A673 (cell line): ENCODE measurements around the gene DCK. TPM values are rescaled to one million over a fixed set of nuclear protein-coding genes. Genes with fewer than 3 reads are reported as not detected.

Source experiments
- BruUV-seq: library from RNA; stranded (reverse); fragments of 400-500 nt; replicated peaks from 2 replicates; lab custom pipeline; 2021; lab: Mats Ljungman, UMichigan
- CTCF ChIA-PET: fragments of 300-600 bp; sonication (Branson Sonifier 250); formaldehyde crosslinking; loops from one replicate; lab custom pipeline; 2022; ENCODE audit warnings: antibody characterized with exemption; lab: Charles Lee
- POLR2A ChIA-PET: fragments of 300-600 bp; sonication (Branson Sonifier 250); formaldehyde crosslinking; loops from one replicate; lab custom pipeline; 2022; ENCODE audit warnings: antibody characterized with exemption; ENCODE audit not compliant: low non-redundant PET; lab: Charles Lee
- DNase-seq: peaks from one replicate; pipeline ENCODE4 v3.0.0-alpha.2; 2015; ENCODE audit warnings: low spot score
- H3K27ac ChIP-seq: fragments of 200-600 bp; sonication (generic); 2 replicates; pipeline ENCODE4 v1.5.1; 2016; ENCODE audit warnings: mixed run types, low read depth, mild to moderate bottlenecking, mixed read lengths, antibody characterized with exemption, low read length; ENCODE audit not compliant: poor library complexity, severe bottlenecking
- H3K27me3 ChIP-seq: fragments of 200-600 bp; sonication (generic); replicated peaks from 2 replicates; pipeline ENCODE4 v1.6.1; 2017; ENCODE audit warnings: mixed run types, low read depth, mild to moderate bottlenecking, mixed read lengths, antibody characterized with exemption, low read length; ENCODE audit not compliant: insufficient read depth, poor library complexity
- H3K36me3 ChIP-seq: fragments of 200-600 bp; sonication (generic); 2 replicates; pipeline ENCODE4 v1.6.1; 2016; ENCODE audit warnings: mixed run types, mild to moderate bottlenecking, mixed read lengths, antibody characterized with exemption, low read length; ENCODE audit not compliant: insufficient read depth, poor library complexity, severe bottlenecking
- H3K4me1 ChIP-seq: fragments of 200-600 bp; sonication (generic); 2 replicates; pipeline ENCODE4 v1.6.1; 2017; ENCODE audit warnings: mixed run types, mild to moderate bottlenecking, mixed read lengths, antibody characterized with exemption, low read length; ENCODE audit not compliant: insufficient read depth, poor library complexity, severe bottlenecking
- H3K4me3 ChIP-seq: fragments of 200-600 bp; sonication (generic); 2 replicates; pipeline ENCODE4 v1.5.1; 2016; ENCODE audit warnings: low read depth, mixed run types, mild to moderate bottlenecking, mixed read lengths, low read length; ENCODE audit not compliant: poor library complexity, severe bottlenecking
- H3K9me3 ChIP-seq: fragments of 200-600 bp; sonication (generic); 2 replicates; pipeline ENCODE4 v1.6.1; 2016; ENCODE audit warnings: mixed run types, low read depth, mild to moderate bottlenecking, mixed read lengths, antibody characterized with exemption, low read length; ENCODE audit not compliant: poor library complexity, severe bottlenecking
- EZH2 ChIP-seq: fragments of 200-600 bp; sonication (generic); IDR thresholded peaks from 2 replicates; pipeline ENCODE4 v1.6.1; 2017; ENCODE audit warnings: borderline replicate concordance, low read depth, mild to moderate bottlenecking, mixed read lengths, antibody characterized with exemption, low read length; ENCODE audit not compliant: poor library complexity, severe bottlenecking
- intact Hi-C: fragments of 100-400 bp; cut with micrococcal nuclease; formaldehyde crosslinking; loops from one replicate; pipeline ENCODE4 v1.10.0; 2022; ENCODE audit not compliant: unreplicated experiment
- total RNA-seq: library from RNA; stranded (reverse); gene quantifications from 2 replicates; pipeline ENCODE4 v1.2.3, GENCODE V29; 2021
- TF ChIP-seq, protein P1 (sequence below): fragments of 300-800, 200-600 bp; sonication (generic); conservative IDR thresholded peaks from 2 replicates; pipeline ENCODE4 v1.5.1; 2017; ENCODE audit warnings: low read depth, mild to moderate bottlenecking, antibody characterized with exemption, low read length, moderate library complexity, mixed read lengths

The DCK gene
- total RNA-seq, 1 experiment from 2014 or later: 18.4 TPM

DNA sequence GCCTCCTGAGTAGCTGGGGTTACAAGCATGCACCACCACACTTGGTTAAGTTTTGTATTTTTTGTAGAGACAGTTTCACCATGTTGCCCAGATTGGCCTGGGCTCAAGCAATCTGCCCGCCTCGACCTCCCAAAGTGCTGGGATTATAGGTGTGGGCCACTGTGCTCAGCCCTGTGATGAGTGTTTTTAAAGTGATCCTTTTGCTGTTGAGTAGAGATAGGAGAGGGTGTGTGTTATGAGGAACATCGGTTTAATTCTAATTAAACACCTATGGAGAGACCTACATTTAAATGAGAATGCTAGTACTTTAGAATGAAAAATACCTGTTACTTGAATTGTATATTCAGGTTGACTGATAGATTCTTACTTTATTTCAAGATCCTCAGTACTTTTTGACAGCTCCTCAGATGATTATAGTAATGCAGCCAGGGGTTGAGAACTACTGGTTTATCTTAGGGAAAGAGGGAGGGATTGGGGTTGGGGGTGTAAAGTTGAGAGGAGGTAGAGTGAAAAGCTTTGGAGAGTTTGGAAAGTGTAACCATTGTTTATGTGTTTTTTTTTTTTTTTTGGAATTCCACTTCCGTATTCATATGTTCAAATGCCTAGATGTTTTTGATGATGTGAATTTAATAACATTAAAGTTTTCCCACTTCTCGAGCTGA is 36.8 kb upstream of the DCK start:
- no peak overlapping the region for H3K27ac ChIP-seq
- DNase-seq: no peak
- no peaks in the 10 kb centered on the region for H3K4me1 ChIP-seq
- no peak for TF ChIP-seq EZH2
- TF ChIP-seq, protein P1, sequence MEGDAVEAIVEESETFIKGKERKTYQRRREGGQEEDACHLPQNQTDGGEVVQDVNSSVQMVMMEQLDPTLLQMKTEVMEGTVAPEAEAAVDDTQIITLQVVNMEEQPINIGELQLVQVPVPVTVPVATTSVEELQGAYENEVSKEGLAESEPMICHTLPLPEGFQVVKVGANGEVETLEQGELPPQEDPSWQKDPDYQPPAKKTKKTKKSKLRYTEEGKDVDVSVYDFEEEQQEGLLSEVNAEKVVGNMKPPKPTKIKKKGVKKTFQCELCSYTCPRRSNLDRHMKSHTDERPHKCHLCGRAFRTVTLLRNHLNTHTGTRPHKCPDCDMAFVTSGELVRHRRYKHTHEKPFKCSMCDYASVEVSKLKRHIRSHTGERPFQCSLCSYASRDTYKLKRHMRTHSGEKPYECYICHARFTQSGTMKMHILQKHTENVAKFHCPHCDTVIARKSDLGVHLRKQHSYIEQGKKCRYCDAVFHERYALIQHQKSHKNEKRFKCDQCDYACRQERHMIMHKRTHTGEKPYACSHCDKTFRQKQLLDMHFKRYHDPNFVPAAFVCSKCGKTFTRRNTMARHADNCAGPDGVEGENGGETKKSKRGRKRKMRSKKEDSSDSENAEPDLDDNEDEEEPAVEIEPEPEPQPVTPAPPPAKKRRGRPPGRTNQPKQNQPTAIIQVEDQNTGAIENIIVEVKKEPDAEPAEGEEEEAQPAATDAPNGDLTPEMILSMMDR: no peak
- H3K36me3 ChIP-seq: no peaks in the 10 kb centered on the region
- ChIA-PET POLR2A (interaction anchor here (0.6 kb wide), 1 partner anchor 37 kb away, joined by 4 read pairs; the partner anchor contains the start of gene DCK), CTCF (no interaction called here)
- no peak overlapping the region for H3K4me3 ChIP-seq
- intact Hi-C loops: no loop called here
- no TSS peak for BruUV-seq
- no peaks in the 10 kb centered on the region for H3K27me3 ChIP-seq
- no peaks in the 10 kb centered on the region for H3K9me3 ChIP-seq

DNA sequence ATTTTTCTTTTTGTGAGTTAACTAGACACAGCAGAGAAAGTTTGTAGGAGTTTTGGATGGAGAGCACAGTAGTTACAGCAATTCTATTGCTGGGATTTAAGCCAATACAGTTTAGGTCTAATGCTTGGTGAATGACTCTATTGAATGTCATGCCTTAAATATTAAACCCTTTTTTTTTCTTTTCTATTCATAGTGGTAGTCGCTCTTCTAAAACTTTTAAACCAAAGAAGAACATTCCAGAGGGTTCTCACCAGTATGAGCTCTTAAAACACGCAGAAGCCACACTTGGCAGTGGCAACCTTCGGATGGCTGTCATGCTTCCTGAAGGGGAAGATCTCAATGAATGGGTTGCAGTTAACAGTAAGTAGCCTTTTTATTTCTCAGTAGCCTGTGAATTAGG is 34.8 kb upstream of the DCK start:
- DNase-seq: no peak
- no peaks in the 10 kb centered on the region for H3K4me1 ChIP-seq
- H3K27ac ChIP-seq: no peak overlapping the region
- BruUV-seq: no TSS peak
- ChIA-PET POLR2A (no interaction called here), CTCF (no interaction called here)
- intact Hi-C loops: no loop called here
- H3K36me3 ChIP-seq: no peaks in the 10 kb centered on the region
- no peak for TF ChIP-seq EZH2
- H3K27me3 ChIP-seq: no peaks in the 10 kb centered on the region
- H3K9me3 ChIP-seq: no peaks in the 10 kb centered on the region
- no peak overlapping the region for H3K4me3 ChIP-seq

DNA sequence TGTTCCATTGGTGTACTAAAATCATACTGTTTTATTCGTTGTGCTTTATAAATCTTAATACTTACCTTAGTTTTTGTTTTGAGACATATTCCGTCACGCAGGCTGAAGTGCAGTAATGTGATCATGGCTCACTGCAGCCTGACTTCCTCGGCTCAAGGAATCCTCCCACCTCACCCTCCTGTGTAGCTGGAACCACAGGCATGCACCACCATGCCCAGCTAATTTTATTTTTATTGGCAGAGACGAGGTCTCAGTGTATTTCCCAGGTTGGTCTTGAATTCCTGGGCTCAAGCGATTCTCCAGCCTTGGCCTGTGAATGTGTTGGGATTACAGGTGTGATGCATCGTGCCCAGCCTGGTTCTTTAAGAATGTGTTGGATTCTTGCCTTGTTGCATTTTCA is 24.4 kb upstream of the DCK start:
- Histone ChIP-seq H3K9me3 (no peaks in the 10 kb centered on the region), H3K36me3 (no peaks in the 10 kb centered on the region), H3K27ac (no peak overlapping the region), H3K4me3 (no peak overlapping the region), H3K27me3 (no peaks in the 10 kb centered on the region), H3K4me1 (no peaks in the 10 kb centered on the region)
- TF ChIP-seq, protein P1: no peak
- no peak for TF ChIP-seq EZH2
- intact Hi-C loops: no loop called here
- ChIA-PET POLR2A (no interaction called here), CTCF (no interaction called here)
- no TSS peak for BruUV-seq
- DNase-seq: no peak

DNA sequence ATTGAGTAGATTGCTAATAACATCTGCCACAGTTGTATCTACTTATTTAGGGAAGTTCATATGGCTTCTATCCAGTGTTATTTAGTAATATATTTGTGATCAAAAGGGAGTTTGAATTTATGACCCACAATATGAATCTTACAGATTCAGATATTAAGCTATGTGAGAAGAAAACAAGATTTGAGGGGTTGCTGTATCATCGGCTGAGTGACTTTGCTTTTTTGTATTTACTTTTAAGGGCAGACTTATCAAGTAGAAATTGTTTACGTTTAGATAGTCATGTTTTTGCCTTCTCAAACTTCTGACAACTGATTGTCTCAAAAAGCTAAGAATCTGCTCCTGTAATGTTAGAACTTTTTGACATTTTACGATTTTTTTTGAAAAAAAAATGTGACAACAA is 17.2 kb upstream of the DCK start:
- H3K9me3 ChIP-seq: no peaks in the 10 kb centered on the region
- no peaks in the 10 kb centered on the region for H3K4me1 ChIP-seq
- intact Hi-C loops: no loop called here
- H3K27ac ChIP-seq: no peak overlapping the region
- no peak for TF ChIP-seq EZH2
- TF ChIP-seq, protein P1: no peak
- CTCF ChIA-PET: no interaction called here
- no peak for DNase-seq
- BruUV-seq: no TSS peak
- POLR2A ChIA-PET: no interaction called here
- no peaks in the 10 kb centered on the region for H3K27me3 ChIP-seq
- H3K36me3 ChIP-seq: no peaks in the 10 kb centered on the region
- no peak overlapping the region for H3K4me3 ChIP-seq
